SK-N-SH (cell line): ENCODE data around the gene PPP2R5E. TPM values are rescaled to one million over a fixed set of nuclear protein-coding genes. Genes with fewer than 3 reads are reported as not detected.

Source experiments
- CTCF ChIA-PET: fragments of 300-600, 350-600 bp; formaldehyde crosslinking; extraction: SDS; loops from one replicate; lab custom pipeline; 2021; lab: Yijun Ruan, JAX
- POLR2A ChIA-PET: fragments of 350-600 bp; sonication (Branson Sonifier 250); formaldehyde crosslinking; extraction: SDS; loops from one replicate; lab custom pipeline; 2020; ENCODE audit warnings: antibody characterized with exemption, inconsistent platforms; lab: Yijun Ruan, JAX
- DNase-seq: peaks from one replicate; pipeline ENCODE4 v3.0.0; 2012
- H2AFZ ChIP-seq: fragments of 200-600 bp; sonication (generic); 2 replicates; pipeline ENCODE4 v1.8.1; 2016; ENCODE audit warnings: antibody characterized with exemption, mild to moderate bottlenecking, low read depth
- H3F3A ChIP-seq: fragments of 200-600 bp; sonication (generic); replicated peaks from 2 replicates; pipeline ENCODE3; 2016; ENCODE audit warnings: antibody characterized with exemption, mild to moderate bottlenecking; ENCODE audit not compliant: insufficient read depth
- H3K27ac ChIP-seq, 2 experiments: fragments of 200-500 bp in 1 of 2; fragments of 200-600 bp in 1 of 2; sonication (Bioruptor generic) in 1 of 2; sonication (generic), shearing (Covaris generic) in 1 of 2; 2 replicates each; pipeline versions ENCODE4 v1.5.1 to v1.6.1; 2014 to 2016; ENCODE audit warnings: low read depth in 2 of 2, inconsistent platforms in 1 of 2, low read length in 1 of 2, mild to moderate bottlenecking in 1 of 2, mixed read lengths in 1 of 2
- H3K27me3 ChIP-seq: fragments of 200-600 bp; sonication (generic), shearing (Covaris generic); 2 replicates; pipeline ENCODE4 v1.6.1; 2016; ENCODE audit warnings: mixed run types; ENCODE audit not compliant: insufficient read depth
- H3K36me3 ChIP-seq, 2 experiments: fragments of 200-500 bp in 1 of 2; fragments of 200-600 bp in 1 of 2; sonication (Bioruptor generic) in 1 of 2; sonication (generic) in 1 of 2; replicated peaks in 1 of 2; 2 replicates each; pipeline versions ENCODE3 to v1.5.1; 2014 to 2016; ENCODE audit warnings: low read length in 1 of 2, mild to moderate bottlenecking in 1 of 2; ENCODE audit not compliant: insufficient read depth in 2 of 2, control insufficient read depth in 1 of 2
- H3K4me1 ChIP-seq, 2 experiments: fragments of 200-500 bp in 1 of 2; fragments of 200-600 bp in 1 of 2; sonication (Bioruptor generic) in 1 of 2; sonication (generic), shearing (Covaris generic) in 1 of 2; 2 replicates each; pipeline versions ENCODE4 v1.5.1 to v1.6.1; 2014 to 2016; ENCODE audit warnings: low read depth in 1 of 2, low read length in 1 of 2, mixed run types in 1 of 2; ENCODE audit not compliant: insufficient read depth in 2 of 2, control insufficient read depth in 1 of 2
- H3K4me2 ChIP-seq: fragments of 200-600 bp; sonication (generic), shearing (Covaris generic); 2 replicates; pipeline ENCODE4 v1.6.1; 2017; ENCODE audit warnings: mixed run types
- H3K4me3 ChIP-seq, 2 experiments: fragments of 200-500 bp in 1 of 2; fragments of 200-600 bp in 1 of 2; sonication (Bioruptor generic) in 1 of 2; sonication (generic), shearing (Covaris generic) in 1 of 2; 2 replicates each; pipeline versions ENCODE4 v1.5.1 to v1.8.1; 2014 to 2016; ENCODE audit warnings: low read depth in 2 of 2, inconsistent platforms in 1 of 2, low read length in 1 of 2, mild to moderate bottlenecking in 1 of 2, mixed read lengths in 1 of 2, moderate library complexity in 1 of 2
- H3K79me2 ChIP-seq: fragments of 200-600 bp; sonication (generic); 2 replicates; pipeline ENCODE4 v1.8.1; 2017; ENCODE audit warnings: mild to moderate bottlenecking; ENCODE audit not compliant: insufficient read depth
- H3K9ac ChIP-seq: fragments of 200-600 bp; sonication (generic); 2 replicates; pipeline ENCODE4 v1.6.1; 2017; ENCODE audit warnings: mixed run types
- H3K9me2 ChIP-seq: fragments of 200-600 bp; sonication (generic); 2 replicates; pipeline ENCODE4 v1.6.1; 2017; ENCODE audit warnings: mixed run types
- H3K9me3 ChIP-seq: fragments of 200-600 bp; sonication (generic); 2 replicates; pipeline ENCODE4 v1.6.1; 2017; ENCODE audit warnings: mixed run types, mild to moderate bottlenecking, moderate library complexity
- H4K20me1 ChIP-seq: fragments of 200-600 bp; sonication (generic); 2 replicates; pipeline ENCODE4 v1.6.1; 2017; ENCODE audit warnings: mild to moderate bottlenecking, mixed run types; ENCODE audit not compliant: insufficient read depth
- EZH2phosphoT487 ChIP-seq: fragments of 200-600 bp; sonication (generic); IDR thresholded peaks from 2 replicates; pipeline ENCODE4 v1.6.1; 2017; ENCODE audit warnings: low read depth, mixed run types, mild to moderate bottlenecking, antibody characterized with exemption, moderate library complexity, borderline replicate concordance
- FOXJ3 ChIP-seq: sonication (generic); formaldehyde crosslinking; IDR thresholded peaks from 2 replicates; pipeline ENCODE4 v1.5.1; 2020; ENCODE audit warnings: mild to moderate bottlenecking, missing genetic modification reagents
- FOXM1 ChIP-seq: IDR thresholded peaks from 2 replicates; pipeline ENCODE4 v1.4.0; 2012; ENCODE audit warnings: low read depth, mild to moderate bottlenecking
- RCOR1 ChIP-seq: fragments of 150-350 bp; IDR thresholded peaks from 2 replicates; pipeline ENCODE4 v1.6.1; 2017; ENCODE audit warnings: antibody characterized with exemption, low read length
- REST ChIP-seq: IDR thresholded peaks from 2 replicates; pipeline ENCODE4 v1.6.1; 2012; ENCODE audit warnings: mild to moderate bottlenecking, low read depth, low read length, moderate library complexity
- WGBS: methylation state at CpG from one replicate; pipeline ENCODE4 v1.1.6; 2017; ENCODE audit warnings: low lambda C conversion rate; 5-methylcytosine and 5-hydroxymethylcytosine counted together
- polyA plus RNA-seq, 3 experiments: library from polyadenylated mRNA; depleted of rRNA; stranded (reverse); fragments of >200 nt; gene quantifications; 2 replicates each; pipeline ENCODE4 v1.2.3, GENCODE V29; 2012
- TF ChIP-seq, protein P1 (sequence below): fragments of 200-600 bp; sonication (generic); IDR thresholded peaks from 2 replicates; pipeline ENCODE4 v1.6.1; 2017; ENCODE audit warnings: antibody characterized with exemption, mild to moderate bottlenecking, moderate library complexity

The PPP2R5E gene
- polyA plus RNA-seq, 1 of the 3 experiments (the other 2 are of a cell fraction) = 4.4 TPM

GRCh38 chr14:63413009-63413408, 130.2 kb downstream of the PPP2R5E start:
- H3K4me3 ChIP-seq = no peak overlapping the region
- H3K4me2 ChIP-seq = no peak overlapping the region
- H3K9me2 ChIP-seq = no peaks in the 10 kb centered on the region
- peaks cover 28% of the 10 kb centered on the region; the same call in 1 of the 2 replicates for H3K79me2 ChIP-seq
- no peak overlapping the region for H2AFZ ChIP-seq
- H3F3A ChIP-seq = peaks cover 7% of the 10 kb centered on the region
- CTCF ChIA-PET = interaction anchor here (1.2 kb wide), 1 partner anchor 131 kb away, joined by 4 read pairs; no protein-coding TSS in a partner anchor
- POLR2A ChIA-PET = no interaction called here
- peaks cover 27% of the 10 kb centered on the region in 2 experiments for H3K36me3 ChIP-seq
- peaks cover 0 to 4% of the 10 kb centered on the region in 2 experiments; a peak in 2 of 4 replicates for H3K4me1 ChIP-seq
- H3K9ac ChIP-seq = no peak overlapping the region
- H3K27me3 ChIP-seq = no peaks in the 10 kb centered on the region
- no peak for DNase-seq
- 93% methylated on average over 1 of the region's 1 CpG for WGBS
- peaks cover 5% of the 10 kb centered on the region; the same call in 1 of the 2 replicates for H4K20me1 ChIP-seq
- H3K9me3 ChIP-seq = no peaks in the 10 kb centered on the region
- H3K27ac ChIP-seq = no peak overlapping the region
- peak; percentile 89 for TF ChIP-seq REST
- no peak for TF ChIP-seq FOXJ3 (CRISPR knock-in tag)
- TF ChIP-seq EZH2phosphoT487 = no peak

GRCh38 chr14:63406333-63406732, 136.8 kb downstream of the PPP2R5E start:
- Histone ChIP-seq H3K4me2 (no peak overlapping the region), H2AFZ (no peak overlapping the region), H4K20me1 (no peaks in the 10 kb centered on the region; the same call in 1 of the 2 replicates), H3K27me3 (no peaks in the 10 kb centered on the region), H3K4me1 (peaks cover 0 to 2% of the 10 kb centered on the region in 2 experiments; a peak in 1 of 4 replicates), H3K9me2 (no peaks in the 10 kb centered on the region), H3K27ac (no peak overlapping the region), H3K9ac (no peak overlapping the region), H3K9me3 (no peaks in the 10 kb centered on the region), H3F3A (peaks cover 6% of the 10 kb centered on the region), H3K4me3 (no peak overlapping the region), H3K79me2 (peaks cover 21% of the 10 kb centered on the region; the same call in 1 of the 2 replicates), H3K36me3 (peaks cover 17 to 19% of the 10 kb centered on the region in 2 experiments)
- WGBS = 97% methylated on average over 9 of the region's 9 CpGs
- no peak for DNase-seq
- TF ChIP-seq, protein P1, sequence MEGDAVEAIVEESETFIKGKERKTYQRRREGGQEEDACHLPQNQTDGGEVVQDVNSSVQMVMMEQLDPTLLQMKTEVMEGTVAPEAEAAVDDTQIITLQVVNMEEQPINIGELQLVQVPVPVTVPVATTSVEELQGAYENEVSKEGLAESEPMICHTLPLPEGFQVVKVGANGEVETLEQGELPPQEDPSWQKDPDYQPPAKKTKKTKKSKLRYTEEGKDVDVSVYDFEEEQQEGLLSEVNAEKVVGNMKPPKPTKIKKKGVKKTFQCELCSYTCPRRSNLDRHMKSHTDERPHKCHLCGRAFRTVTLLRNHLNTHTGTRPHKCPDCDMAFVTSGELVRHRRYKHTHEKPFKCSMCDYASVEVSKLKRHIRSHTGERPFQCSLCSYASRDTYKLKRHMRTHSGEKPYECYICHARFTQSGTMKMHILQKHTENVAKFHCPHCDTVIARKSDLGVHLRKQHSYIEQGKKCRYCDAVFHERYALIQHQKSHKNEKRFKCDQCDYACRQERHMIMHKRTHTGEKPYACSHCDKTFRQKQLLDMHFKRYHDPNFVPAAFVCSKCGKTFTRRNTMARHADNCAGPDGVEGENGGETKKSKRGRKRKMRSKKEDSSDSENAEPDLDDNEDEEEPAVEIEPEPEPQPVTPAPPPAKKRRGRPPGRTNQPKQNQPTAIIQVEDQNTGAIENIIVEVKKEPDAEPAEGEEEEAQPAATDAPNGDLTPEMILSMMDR = no peak
- TF ChIP-seq FOXM1 (no peak), RCOR1 (no peak)
- ChIA-PET CTCF (interaction anchor here (1.3 to 1.5 kb wide), 2 partner anchors 15 to 17 kb away, joined by 3 to 4 read pairs; no protein-coding TSS in a partner anchor), POLR2A (no interaction called here)
